Trophoblast cell (in vitro differentiated cells and primary cell): ENCODE measurements around the gene ERBB4.

Source experiments
- DNase-seq, 2 donors: peaks; one replicate each; pipeline ENCODE4 v3.0.0-alpha.2; 2016
- H2AFZ ChIP-seq: 2 replicates; pipeline ENCODE4 v1.6.1; 2013; ENCODE audit warnings: low read length, moderate library complexity, mild to moderate bottlenecking; ENCODE audit not compliant: insufficient read depth, poor library complexity
- H2AK5ac ChIP-seq: 2 replicates; pipeline ENCODE4 v1.6.1; 2013; ENCODE audit warnings: mild to moderate bottlenecking, low read length
- H2BK120ac ChIP-seq: 2 replicates; pipeline ENCODE4 v1.6.1; 2013; ENCODE audit warnings: low read length, mild to moderate bottlenecking, moderate library complexity; ENCODE audit not compliant: insufficient read depth, poor library complexity
- H2BK12ac ChIP-seq: 2 replicates; pipeline ENCODE4 v1.6.1; 2013; ENCODE audit warnings: mild to moderate bottlenecking, low read length, moderate library complexity
- H2BK5ac ChIP-seq: 2 replicates; pipeline ENCODE4 v1.6.1; 2013; ENCODE audit warnings: low read length, low read depth, moderate library complexity, mild to moderate bottlenecking; ENCODE audit not compliant: poor library complexity
- H3K14ac ChIP-seq: 2 replicates; pipeline ENCODE4 v1.6.1; 2013; ENCODE audit warnings: mild to moderate bottlenecking, low read length
- H3K18ac ChIP-seq: 2 replicates; pipeline ENCODE4 v1.6.1; 2013; ENCODE audit warnings: mild to moderate bottlenecking, low read length
- H3K23ac ChIP-seq: 2 replicates; pipeline ENCODE4 v1.6.1; 2013; ENCODE audit warnings: low read length
- H3K27ac ChIP-seq: 2 replicates; pipeline ENCODE4 v1.5.1; 2013; ENCODE audit warnings: low read depth, mild to moderate bottlenecking, inconsistent platforms, low read length, moderate library complexity
- H3K27me3 ChIP-seq: 2 replicates; pipeline ENCODE4 v1.6.1; 2013; ENCODE audit warnings: inconsistent platforms, mild to moderate bottlenecking, low read length, moderate library complexity; ENCODE audit not compliant: insufficient read depth
- H3K36me3 ChIP-seq, 2 experiments: 1 replicate in 1 of 2; 2 replicates in 1 of 2; pipeline ENCODE4 v1.6.1; 2013; ENCODE audit warnings: low read length in 2 of 2, mild to moderate bottlenecking in 2 of 2, moderate library complexity in 1 of 2; ENCODE audit not compliant: insufficient read depth in 2 of 2, control insufficient read depth in 1 of 2
- H3K4ac ChIP-seq: 2 replicates; pipeline ENCODE4 v1.6.1; 2013; ENCODE audit warnings: low read depth, mild to moderate bottlenecking, low read length, moderate library complexity
- H3K4me1 ChIP-seq, 2 experiments: 1 replicate in 1 of 2; 2 replicates in 1 of 2; pipeline ENCODE4 v1.6.1; 2013; ENCODE audit warnings: low read length in 2 of 2, mild to moderate bottlenecking in 2 of 2, moderate library complexity in 1 of 2; ENCODE audit not compliant: insufficient read depth in 2 of 2, control insufficient read depth in 1 of 2
- H3K4me2 ChIP-seq: 2 replicates; pipeline ENCODE4 v1.6.1; 2013; ENCODE audit warnings: inconsistent platforms, mild to moderate bottlenecking, low read length, moderate library complexity
- H3K4me3 ChIP-seq: 2 replicates; pipeline ENCODE4 v1.5.1; 2013; ENCODE audit warnings: mild to moderate bottlenecking, low read depth, low read length, inconsistent platforms
- H3K79me1 ChIP-seq: one replicate; pipeline ENCODE4 v1.6.1; 2013; ENCODE audit warnings: low read length
- H3K79me2 ChIP-seq: 2 replicates; pipeline ENCODE4 v1.6.1; 2013; ENCODE audit warnings: low read length, mild to moderate bottlenecking; ENCODE audit not compliant: control insufficient read depth, insufficient read depth, poor library complexity
- H3K9ac ChIP-seq: 2 replicates; pipeline ENCODE4 v1.6.1; 2013; ENCODE audit warnings: mild to moderate bottlenecking, low read length
- H3K9me3 ChIP-seq: 2 replicates; pipeline ENCODE4 v1.6.1; 2013; ENCODE audit warnings: low read depth, mild to moderate bottlenecking, control low read depth, inconsistent platforms, low read length; ENCODE audit not compliant: insufficient read depth
- H4K12ac ChIP-seq: 2 replicates; pipeline ENCODE4 v1.6.1; 2013; ENCODE audit warnings: low read depth, mild to moderate bottlenecking, low read length, moderate library complexity
- H4K8ac ChIP-seq: 2 replicates; pipeline ENCODE4 v1.6.1; 2013; ENCODE audit warnings: low read depth, mild to moderate bottlenecking, low read length, moderate library complexity
- H4K91ac ChIP-seq: one replicate; pipeline ENCODE4 v1.6.1; 2013; ENCODE audit warnings: low read depth, mild to moderate bottlenecking, low read length, moderate library complexity
- WGBS: extraction: QIAGEN DNeasy Blood & Tissue Kit; methylation state at CpG from one replicate; pipeline ENCODE4 v1.1.7; 2013; ENCODE audit warnings: missing lambda C conversion rate; ENCODE audit not compliant: insufficient read length, insufficient coverage; ENCODE audit errors: extremely low coverage; 5-methylcytosine and 5-hydroxymethylcytosine counted together

Gene ERBB4

GRCh38 chr2:211755187-211755586 is 783.4 kb downstream of the ERBB4 start:
- H3K4me3 ChIP-seq, result no peak overlapping the region
- H3K14ac ChIP-seq, result no peak overlapping the region
- H2BK120ac ChIP-seq, result no peak overlapping the region
- H2BK5ac ChIP-seq, result no peak overlapping the region
- H3K4me2 ChIP-seq, result no peak overlapping the region
- H3K9me3 ChIP-seq, result no peaks in the 10 kb centered on the region
- no peaks in the 10 kb centered on the region for H3K36me3 ChIP-seq
- H3K4ac ChIP-seq, result no peak overlapping the region
- no peaks in the 10 kb centered on the region for H3K4me1 ChIP-seq
- H3K23ac ChIP-seq, result no peak overlapping the region
- H3K9ac ChIP-seq, result no peak overlapping the region
- H4K91ac ChIP-seq, result peak overlapping the region; percentile 6
- no peak overlapping the region for H3K27ac ChIP-seq
- no peak for DNase-seq
- no peak overlapping the region for H3K18ac ChIP-seq
- H2AFZ ChIP-seq, result no peak overlapping the region
- H2AK5ac ChIP-seq, result no peak overlapping the region
- no peak overlapping the region for H4K12ac ChIP-seq
- no peak overlapping the region for H4K8ac ChIP-seq
- no peak overlapping the region for H2BK12ac ChIP-seq
- whole genome bisulfite sequencing, result no CpG with 5 or more reads among the region's 8 CpGs
- H3K79me1 ChIP-seq, result no peaks in the 10 kb centered on the region
- no peaks in the 10 kb centered on the region for H3K27me3 ChIP-seq
- H3K79me2 ChIP-seq, result no peaks in the 10 kb centered on the region

GRCh38 chr2:211751848-211752247 is 786.8 kb downstream of the ERBB4 start:
- no peak overlapping the region for H3K4me3 ChIP-seq
- H2BK120ac ChIP-seq, result no peak overlapping the region
- H2BK12ac ChIP-seq, result no peak overlapping the region
- no peak overlapping the region for H3K9ac ChIP-seq
- no peaks in the 10 kb centered on the region for H3K4me1 ChIP-seq
- H3K27me3 ChIP-seq, result no peaks in the 10 kb centered on the region
- H3K4me2 ChIP-seq, result no peak overlapping the region
- no peak overlapping the region for H4K91ac ChIP-seq
- H3K18ac ChIP-seq, result no peak overlapping the region
- no peak overlapping the region for H3K27ac ChIP-seq
- H3K79me1 ChIP-seq, result no peaks in the 10 kb centered on the region
- no peak overlapping the region for H3K23ac ChIP-seq
- H3K4ac ChIP-seq, result no peak overlapping the region
- no peak for DNase-seq
- no peak overlapping the region for H4K12ac ChIP-seq
- H2AK5ac ChIP-seq, result no peak overlapping the region
- H3K79me2 ChIP-seq, result no peaks in the 10 kb centered on the region
- no peak overlapping the region for H2AFZ ChIP-seq
- no peaks in the 10 kb centered on the region for H3K9me3 ChIP-seq
- no peaks in the 10 kb centered on the region for H3K36me3 ChIP-seq
- H4K8ac ChIP-seq, result no peak overlapping the region
- H3K14ac ChIP-seq, result no peak overlapping the region
- no peak overlapping the region for H2BK5ac ChIP-seq
- no CpG with 5 or more reads among the region's 3 CpGs for WGBS

GRCh38 chr2:211748339-211748738 is 790.3 kb downstream of the ERBB4 start:
- H4K91ac ChIP-seq, result no peak overlapping the region
- H3K4ac ChIP-seq, result no peak overlapping the region
- no peak overlapping the region for H2BK12ac ChIP-seq
- H3K79me2 ChIP-seq, result no peaks in the 10 kb centered on the region
- H3K27ac ChIP-seq, result no peak overlapping the region
- H3K79me1 ChIP-seq, result no peaks in the 10 kb centered on the region
- H3K18ac ChIP-seq, result no peak overlapping the region
- no peaks in the 10 kb centered on the region for H3K27me3 ChIP-seq
- no peak overlapping the region for H2AK5ac ChIP-seq
- H2BK5ac ChIP-seq, result no peak overlapping the region
- H4K12ac ChIP-seq, result no peak overlapping the region
- no peaks in the 10 kb centered on the region for H3K4me1 ChIP-seq
- WGBS, result no CpG with 5 or more reads among the region's 1 CpG
- H3K9me3 ChIP-seq, result no peaks in the 10 kb centered on the region
- no peak overlapping the region for H3K9ac ChIP-seq
- no peak overlapping the region for H3K14ac ChIP-seq
- H2AFZ ChIP-seq, result no peak overlapping the region
- no peak overlapping the region for H4K8ac ChIP-seq
- H3K4me3 ChIP-seq, result no peak overlapping the region
- no peaks in the 10 kb centered on the region for H3K36me3 ChIP-seq
- no peak overlapping the region for H3K23ac ChIP-seq
- H2BK120ac ChIP-seq, result no peak overlapping the region
- no peak overlapping the region for H3K4me2 ChIP-seq
- no peak for DNase-seq

GRCh38 chr2:211745295-211746097 is 793.1 kb downstream of the ERBB4 start:
- Histone ChIP-seq H3K79me2 (no peaks in the 10 kb centered on the region), H4K91ac (no peak overlapping the region), H2BK12ac (no peak overlapping the region), H3K4me3 (no peak overlapping the region), H4K12ac (no peak overlapping the region), H3K23ac (no peak overlapping the region), H3K4me1 (no peaks in the 10 kb centered on the region), H3K4ac (no peak overlapping the region), H3K27me3 (no peaks in the 10 kb centered on the region), H3K79me1 (no peaks in the 10 kb centered on the region), H3K9me3 (no peaks in the 10 kb centered on the region), H3K27ac (no peak overlapping the region), H3K4me2 (no peak overlapping the region), H3K9ac (no peak overlapping the region), H3K14ac (no peak overlapping the region), H2AK5ac (no peak overlapping the region), H2BK120ac (no peak overlapping the region), H3K18ac (no peak overlapping the region), H2BK5ac (no peak overlapping the region), H4K8ac (no peak overlapping the region), H2AFZ (no peak overlapping the region), H3K36me3 (no peaks in the 10 kb centered on the region)
- no CpG with 5 or more reads among the region's 4 CpGs for WGBS
- peak; percentile 40 to 77 for DNase-seq
